Measurements from ENCODE around the gene FHIP1B.
"Not testable (repeated sequence)": the region's sequence is repeated elsewhere in the genome, so short reads cannot be mapped to it uniquely, and the experiment has no call there.

FHIP1B gene

DNA sequence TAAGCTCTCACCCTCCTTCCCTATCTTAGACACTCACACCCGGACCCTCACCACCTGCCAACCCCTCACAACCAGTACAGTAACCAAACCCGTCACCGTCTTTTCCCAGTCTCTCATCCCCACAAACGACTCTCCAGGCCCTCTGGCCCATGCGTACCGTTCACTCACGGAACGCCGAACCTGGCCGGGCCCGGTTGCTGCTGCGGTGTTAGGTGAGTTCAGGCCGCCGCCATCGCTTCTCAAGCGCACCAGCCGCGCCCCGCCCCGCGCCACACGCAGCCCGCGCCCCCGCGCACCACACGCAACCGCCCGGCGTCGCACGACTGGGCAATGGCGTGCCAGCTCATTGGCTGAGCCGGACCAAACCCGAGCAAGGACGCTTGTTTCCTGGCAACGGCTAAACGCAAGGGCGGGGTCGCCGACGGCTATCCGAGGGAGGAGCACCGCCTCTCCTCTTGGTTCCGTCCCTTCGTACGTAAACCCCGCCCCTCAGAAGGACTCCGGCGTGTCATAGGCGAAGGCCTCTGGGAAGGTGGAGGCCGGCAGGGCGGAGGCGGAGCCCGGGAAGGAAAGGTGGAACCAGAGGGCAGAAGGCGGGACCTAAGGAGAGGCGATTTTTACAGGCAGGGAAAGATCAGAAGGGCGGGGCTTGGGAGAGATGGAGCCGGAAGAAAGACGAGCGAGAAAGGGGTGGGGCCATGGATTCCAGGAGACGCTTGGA lies at the start of gene FHIP1B:
FHIP1B (minus strand) TSS at position 250 of the 721 bp plus-strand sequence. CDS start 10,120 bp downstream, outside the sequence.
- DNase-seq: peak; percentile 100

DNA sequence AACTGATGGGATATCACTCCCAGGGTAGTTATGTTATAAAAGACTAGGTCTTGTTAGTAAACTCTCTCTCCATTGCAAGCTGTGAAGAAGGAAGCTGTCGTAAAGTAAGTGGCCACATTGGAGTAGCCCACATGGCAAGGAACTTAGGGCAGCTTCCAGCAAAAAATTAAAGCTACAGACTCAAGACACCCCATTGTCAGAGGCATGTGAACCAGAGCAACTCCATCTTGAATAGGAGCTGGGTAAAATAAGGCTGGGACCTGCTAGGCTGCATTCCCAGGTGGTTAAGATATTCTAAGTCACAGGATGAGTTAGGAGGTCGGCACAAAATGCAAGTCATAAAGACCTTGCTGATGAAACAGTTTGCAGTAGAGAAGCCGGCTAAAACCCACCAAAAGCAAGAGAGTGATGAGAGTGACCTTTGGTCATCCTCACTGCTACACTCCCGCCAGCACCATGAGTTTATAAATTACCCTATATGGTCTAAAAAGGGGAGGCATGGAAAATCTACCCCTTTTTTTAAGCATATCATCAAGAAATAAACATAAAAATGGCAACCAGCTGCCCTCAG lies 49.1 kb upstream of the FHIP1B start:
- DNase-seq: no peak

- not testable (repeated sequence) for DNase-seq
These were observed 46.4 kb upstream of the FHIP1B start for GRCh38 chr11:6280809-6281208.

DNA sequence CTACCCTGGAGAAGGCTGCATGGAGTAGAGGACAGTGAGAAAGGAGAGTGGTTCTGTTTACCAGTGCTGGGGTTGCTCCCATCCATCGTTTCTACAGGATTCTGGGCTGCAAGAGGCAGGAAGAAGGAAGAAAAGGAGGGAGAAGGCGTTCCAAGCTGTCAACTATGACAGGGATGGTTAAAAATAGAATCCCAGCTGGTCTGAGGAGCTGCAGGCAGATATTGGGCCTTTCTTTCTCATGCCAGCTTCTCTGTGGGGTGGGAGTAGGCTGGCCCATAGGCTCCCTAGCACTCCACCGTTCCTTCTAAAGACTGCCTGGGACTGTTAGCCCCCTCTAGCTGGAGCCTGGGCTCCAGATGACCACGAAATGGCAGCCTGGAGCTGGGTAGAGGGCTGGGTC lies 38.8 kb upstream of the FHIP1B start:
- no peak for DNase-seq

DNA sequence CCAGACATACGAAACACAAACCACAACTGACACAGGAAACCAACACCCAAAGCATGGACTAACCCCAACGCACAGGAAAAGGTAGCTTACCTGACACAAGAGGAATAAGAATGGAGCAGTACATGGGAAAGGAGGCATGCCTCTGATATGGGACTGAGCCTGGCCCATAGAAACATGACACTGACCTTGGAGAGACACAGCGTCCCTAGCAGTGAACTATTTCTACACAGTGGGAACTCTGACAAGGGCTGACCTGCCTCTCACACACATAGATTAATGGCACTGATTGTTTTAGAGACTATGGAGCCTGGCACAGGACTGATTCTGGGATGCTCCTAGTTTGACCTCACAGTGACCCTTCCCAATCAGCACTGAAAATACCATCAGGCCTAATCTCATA lies 37.2 kb upstream of the FHIP1B start:
- DNase-seq: no peak

- DNase-seq: no peak
These were observed 36.3 kb upstream of the FHIP1B start for GRCh38 chr11:6270584-6271246.

GRCh38 chr11:6269994-6270393 lies 35.6 kb upstream of the FHIP1B start:
- peak; percentile 7 for DNase-seq

DNA sequence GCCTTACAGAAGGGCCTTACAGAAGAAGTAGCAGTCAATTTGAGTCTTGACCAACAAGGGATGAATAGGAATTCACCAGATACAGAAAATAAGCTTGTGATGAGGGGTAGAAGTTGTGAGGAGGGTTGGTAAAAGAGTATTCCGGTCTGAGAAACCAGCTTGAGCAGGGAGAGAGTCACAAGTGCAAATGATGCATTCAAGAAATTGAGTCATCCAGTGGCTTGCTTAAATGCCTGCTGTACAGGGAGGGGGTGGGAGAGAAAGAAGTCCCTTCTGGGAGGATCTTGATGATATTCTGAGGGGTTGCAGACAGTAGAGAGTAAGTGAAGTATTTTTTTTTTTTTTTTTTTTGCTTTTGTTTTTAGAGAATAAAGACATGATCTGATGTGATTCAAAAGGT lies 34.4 kb upstream of the FHIP1B start:
- no peak for DNase-seq

DNA sequence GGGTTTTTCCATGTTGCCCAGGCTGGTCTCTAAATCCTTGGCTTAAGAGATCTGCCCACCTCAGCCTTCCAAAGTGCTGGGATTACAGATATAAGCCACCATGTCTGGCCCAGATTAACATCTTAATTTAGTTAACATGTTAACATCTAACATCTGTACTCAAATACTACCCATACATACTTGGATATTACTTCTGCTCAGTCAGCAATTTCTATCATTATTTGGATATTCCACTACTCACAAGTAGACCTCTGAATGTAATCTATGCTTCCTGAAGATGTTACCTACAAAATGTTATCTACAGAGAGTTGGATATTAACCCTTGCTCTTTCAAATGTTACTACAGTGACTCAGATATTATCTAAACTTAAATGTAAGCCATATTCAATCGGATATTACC lies 29.2 kb upstream of the FHIP1B start:
- DNase-seq: no peak

GRCh38 chr11:6260207-6260726 lies 25.8 kb upstream of the FHIP1B start:
- DNase-seq: no peak

- no peak for DNase-seq
These were observed 24.2 kb upstream of the FHIP1B start for GRCh38 chr11:6258571-6259081.

DNA sequence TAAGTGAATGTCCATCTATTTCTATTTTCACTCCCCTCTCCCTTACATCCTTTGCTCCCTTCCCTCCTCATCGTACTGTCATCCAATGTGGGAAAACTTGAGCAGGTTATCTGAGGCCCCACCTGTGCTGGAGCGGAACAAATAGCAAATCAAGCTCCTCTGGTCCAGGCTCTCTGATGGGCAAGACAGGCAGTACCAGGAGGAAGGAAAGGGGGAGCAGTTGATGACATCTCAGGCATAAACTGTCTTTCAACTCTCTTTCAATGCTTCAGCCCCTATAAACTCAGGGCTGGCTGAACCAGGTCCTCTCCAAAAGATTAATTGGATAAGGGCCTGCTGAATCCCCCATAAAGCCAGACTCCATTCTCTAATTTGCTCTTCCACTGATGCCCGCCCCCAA lies 23.7 kb upstream of the FHIP1B start:
- DNase-seq: no peak

DNA sequence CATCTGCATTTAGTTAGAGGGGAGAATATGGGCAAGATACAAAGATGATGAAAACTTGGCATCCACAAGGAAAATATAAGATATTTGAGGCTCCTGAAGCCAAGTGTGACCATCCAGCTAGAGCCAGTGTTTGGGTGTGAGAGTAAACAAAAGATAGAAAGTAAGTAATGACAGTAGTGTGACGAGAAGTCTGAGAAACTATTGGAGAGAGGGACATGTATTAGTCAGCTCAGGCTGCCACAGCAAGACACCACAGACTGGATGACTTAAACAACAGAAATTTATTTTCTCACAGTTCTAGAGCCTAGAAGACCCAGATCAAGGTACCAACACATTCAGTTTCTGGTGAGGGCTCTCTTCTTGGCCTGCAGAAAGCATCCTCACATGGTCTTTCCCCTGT lies 18.8 kb upstream of the FHIP1B start:
- no peak for DNase-seq

- no peak for DNase-seq
These were observed 17.6 kb upstream of the FHIP1B start for GRCh38 chr11:6251990-6252473.

- peak; percentile 51 for DNase-seq
These were observed 16.8 kb upstream of the FHIP1B start for GRCh38 chr11:6251120-6251733.

DNA sequence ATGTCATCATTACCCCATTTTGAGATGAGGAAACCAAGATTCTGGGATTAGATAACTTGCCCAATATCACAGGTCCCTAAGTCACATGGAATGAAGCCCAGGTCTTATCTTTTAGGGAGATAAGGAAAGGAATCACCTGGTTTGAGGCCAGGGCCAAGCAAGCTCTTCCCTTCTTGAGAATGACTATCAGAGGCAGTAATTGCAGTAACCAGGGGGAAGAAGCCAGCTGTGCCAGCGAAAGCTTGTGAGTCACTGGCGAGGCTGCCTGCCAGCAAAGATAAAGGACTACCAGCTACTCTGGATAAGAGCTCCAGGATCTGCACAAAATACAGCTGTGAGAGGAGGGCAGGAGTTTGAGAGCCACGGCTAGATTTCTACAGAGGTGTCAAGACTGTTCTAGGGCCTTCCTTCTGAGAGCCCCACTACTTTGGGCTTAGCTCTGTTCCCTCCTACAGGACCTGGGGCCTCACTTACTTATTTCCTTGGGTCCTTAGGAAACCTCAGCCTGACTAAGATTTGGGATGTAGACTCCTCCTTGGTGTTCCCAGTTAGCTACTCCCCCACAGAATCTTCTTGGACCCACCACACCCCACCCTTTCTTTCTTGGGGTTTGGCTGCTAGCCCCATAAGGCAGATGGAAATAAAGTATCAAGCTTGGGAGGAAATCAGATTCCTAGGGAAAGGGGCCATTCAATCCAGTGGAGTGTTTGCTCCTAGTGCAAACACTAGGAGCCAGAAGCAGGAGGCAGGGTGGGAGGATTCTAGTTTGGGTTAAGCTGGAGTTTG lies 15.5 kb upstream of the FHIP1B start:
- no peak for DNase-seq

GRCh38 chr11:6248897-6249296 lies 14.5 kb upstream of the FHIP1B start:
- not testable (repeated sequence) for DNase-seq

GRCh38 chr11:6248248-6248647 lies 13.8 kb upstream of the FHIP1B start:
- DNase-seq: no peak

GRCh38 chr11:6245536-6245935 lies 11.1 kb upstream of the FHIP1B start:
- no peak for DNase-seq

- no peak for DNase-seq
These were observed 6.9 kb upstream of the FHIP1B start for GRCh38 chr11:6241316-6241715.

DNA sequence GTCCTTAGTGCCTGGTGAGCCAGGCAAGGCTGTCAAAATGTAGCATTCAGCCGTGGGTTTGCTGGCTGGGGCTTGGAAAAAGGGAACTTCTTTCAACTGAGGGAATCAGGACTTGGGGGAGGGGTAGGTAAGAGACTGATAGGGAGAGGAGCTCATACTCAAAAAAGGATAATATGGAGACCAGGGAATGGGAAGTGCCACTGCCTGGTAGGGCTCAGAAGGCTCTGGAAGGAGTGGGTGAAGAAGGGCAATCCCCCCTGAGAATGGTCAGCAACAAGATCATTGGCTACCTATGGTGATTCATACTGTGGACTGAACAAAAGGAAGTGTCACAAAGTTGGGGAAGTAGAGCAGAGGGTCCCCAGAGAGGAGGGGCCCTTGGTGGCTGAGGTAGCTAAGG lies 6.3 kb upstream of the FHIP1B start:
- no peak for DNase-seq

- no peak for DNase-seq
These were observed 5.7 kb upstream of the FHIP1B start for GRCh38 chr11:6240139-6240538.

Measured in CD4-positive, alpha-beta T cell treated with Interleukin-10 for 1 hour (primary cell).